Measurements from ENCODE around the gene STAT5B. TPM values are rescaled to one million over a fixed set of nuclear protein-coding genes. Genes with fewer than 3 reads are reported as not detected.

Gene STAT5B
- total and polyA plus RNA-seq, 2 donors (not counting 1 experiment from before 2014, with no cell fraction given), result 24.4 to 29.6 TPM

GRCh38 chr17:42284024-42284369 is 7.8 kb upstream of the STAT5B start:
- H3K4me3 ChIP-seq (replicated peaks in 1 of 4; ENCODE audit: control extremely low read depth in 1 of 4, insufficient read depth in 1 of 4, low read depth in 3 of 4, low read length in 4 of 4), result no peak overlapping the region
- H3K9ac ChIP-seq (ENCODE audit: insufficient read depth, low read length), result no peak overlapping the region
- no peaks in the 10 kb centered on the region for H3K27me3 ChIP-seq (ENCODE audit: control insufficient read depth, insufficient read depth, low read length)
- no peaks in the 10 kb centered on the region for H4K20me1 ChIP-seq (ENCODE audit: control insufficient read depth, extremely low read depth, insufficient read depth, low read length)
- H2AFZ ChIP-seq (ENCODE audit: low read length), result no peak overlapping the region
- H3K36me3 ChIP-seq (ENCODE audit: control insufficient read depth, insufficient read depth, low read length), result no peaks in the 10 kb centered on the region
- no peaks in the 10 kb centered on the region for H3K79me2 ChIP-seq (ENCODE audit: control insufficient read depth, insufficient read depth, low read length)
- no peak for TF ChIP-seq EZH2 (IDR thresholded peaks at IDR 0.05; ENCODE audit: low read length, missing control alignments)
- TF ChIP-seq CTCF (conservative IDR thresholded peaks at IDR 0.05 in 1 of 2, IDR thresholded peaks at IDR 0.05 in 1 of 2; ENCODE audit: low read depth in 1 of 2, low read length in 2 of 2), result no peak
- H3K4me1 ChIP-seq (ENCODE audit: control insufficient read depth, extremely low read depth, insufficient read depth, low read length), result no peaks in the 10 kb centered on the region
- no peak for DNase-seq (ENCODE audit: low read depth in 2 of 2)
- H3K4me2 ChIP-seq (ENCODE audit: extremely low read depth, insufficient read depth, low read length), result no peak overlapping the region
- no peak overlapping the region for H3K27ac ChIP-seq (ENCODE audit: insufficient read depth, low read length)
- H3K9me3 ChIP-seq (ENCODE audit: control insufficient read depth, insufficient read depth, low read depth, low read length), result no peaks in the 10 kb centered on the region

GRCh38 chr17:42283241-42284023 is 7.2 kb upstream of the STAT5B start:
- TF ChIP-seq CTCF (conservative IDR thresholded peaks at IDR 0.05 in 1 of 2, IDR thresholded peaks at IDR 0.05 in 1 of 2; ENCODE audit: low read depth in 1 of 2, low read length in 2 of 2), result no peak
- no peak for TF ChIP-seq EZH2 (IDR thresholded peaks at IDR 0.05; ENCODE audit: low read length, missing control alignments)
- Histone ChIP-seq H3K9me3 (ENCODE audit: control insufficient read depth, insufficient read depth, low read depth, low read length) (no peaks in the 10 kb centered on the region), H2AFZ (ENCODE audit: low read length) (no peak overlapping the region), H3K4me3 (replicated peaks in 1 of 4; ENCODE audit: control extremely low read depth in 1 of 4, insufficient read depth in 1 of 4, low read depth in 3 of 4, low read length in 4 of 4) (no peak overlapping the region), H4K20me1 (ENCODE audit: control insufficient read depth, extremely low read depth, insufficient read depth, low read length) (no peaks in the 10 kb centered on the region), H3K4me1 (ENCODE audit: control insufficient read depth, extremely low read depth, insufficient read depth, low read length) (no peaks in the 10 kb centered on the region), H3K36me3 (ENCODE audit: control insufficient read depth, insufficient read depth, low read length) (no peaks in the 10 kb centered on the region), H3K4me2 (ENCODE audit: extremely low read depth, insufficient read depth, low read length) (no peak overlapping the region), H3K9ac (ENCODE audit: insufficient read depth, low read length) (no peak overlapping the region), H3K79me2 (ENCODE audit: control insufficient read depth, insufficient read depth, low read length) (no peaks in the 10 kb centered on the region), H3K27me3 (ENCODE audit: control insufficient read depth, insufficient read depth, low read length) (no peaks in the 10 kb centered on the region), H3K27ac (ENCODE audit: insufficient read depth, low read length) (no peak overlapping the region)
- DNase-seq (ENCODE audit: low read depth in 2 of 2), result no peak

- H3K9me3 ChIP-seq (ENCODE audit: control insufficient read depth, insufficient read depth, low read depth, low read length), result no peaks in the 10 kb centered on the region
- H3K79me2 ChIP-seq (ENCODE audit: control insufficient read depth, insufficient read depth, low read length), result no peaks in the 10 kb centered on the region
- no peak for DNase-seq (ENCODE audit: low read depth in 2 of 2)
- H2AFZ ChIP-seq (ENCODE audit: low read length), result no peak overlapping the region
- H4K20me1 ChIP-seq (ENCODE audit: control insufficient read depth, extremely low read depth, insufficient read depth, low read length), result no peaks in the 10 kb centered on the region
- no peak overlapping the region for H3K4me3 ChIP-seq (replicated peaks in 1 of 4; ENCODE audit: control extremely low read depth in 1 of 4, insufficient read depth in 1 of 4, low read depth in 3 of 4, low read length in 4 of 4)
- no peak overlapping the region for H3K4me2 ChIP-seq (ENCODE audit: extremely low read depth, insufficient read depth, low read length)
- TF ChIP-seq EZH2 (IDR thresholded peaks at IDR 0.05; ENCODE audit: low read length, missing control alignments) (no peak), CTCF (conservative IDR thresholded peaks at IDR 0.05 in 1 of 2, IDR thresholded peaks at IDR 0.05 in 1 of 2; ENCODE audit: low read depth in 1 of 2, low read length in 2 of 2) (no peak)
- H3K36me3 ChIP-seq (ENCODE audit: control insufficient read depth, insufficient read depth, low read length), result no peaks in the 10 kb centered on the region
- H3K27ac ChIP-seq (ENCODE audit: insufficient read depth, low read length), result no peak overlapping the region
- H3K27me3 ChIP-seq (ENCODE audit: control insufficient read depth, insufficient read depth, low read length), result no peaks in the 10 kb centered on the region
- H3K4me1 ChIP-seq (ENCODE audit: control insufficient read depth, extremely low read depth, insufficient read depth, low read length), result no peaks in the 10 kb centered on the region
- H3K9ac ChIP-seq (ENCODE audit: insufficient read depth, low read length), result no peak overlapping the region
Measured at GRCh38 chr17:42282478-42283080, 6.4 kb upstream of the STAT5B start.

Data from fibroblast of lung (primary cell).